Keratinocyte (primary cell): ENCODE results near the gene TOM1L1. TPM values are rescaled to one million over a fixed set of nuclear protein-coding genes. Genes with fewer than 3 reads are reported as not detected.

Experiments used
- DNase-seq: peaks from one replicate; pipeline ENCODE4 v3.0.0-alpha.2; 2011; ENCODE audit warnings: low read depth, missing footprints, low spot score
- FAIRE-seq: peaks from 2 replicates; lab custom pipeline; 2011; peaks lifted over from hg19 to GRCh38; lab: Jason Lieb, UNC
- H2AFZ ChIP-seq: 2 replicates; pipeline ENCODE4 v1.6.0; 2012; ENCODE audit warnings: low read length, control low read depth, inconsistent platforms; ENCODE audit not compliant: control insufficient read depth
- H3K27ac ChIP-seq: 2 replicates; pipeline ENCODE4 v1.5.1; 2011; ENCODE audit warnings: low read length; ENCODE audit not compliant: control insufficient read depth, insufficient read depth
- H3K27me3 ChIP-seq: 3 replicates; pipeline ENCODE4 v1.6.0; 2011; ENCODE audit warnings: low read length; ENCODE audit not compliant: control insufficient read depth, insufficient read depth; ENCODE audit errors: extremely low read depth
- H3K36me3 ChIP-seq, 2 experiments: 2 replicates in 1 of 2; 3 replicates in 1 of 2; pipeline ENCODE4 v1.5.1; 2011; ENCODE audit warnings: low read length in 2 of 2, mild to moderate bottlenecking in 1 of 2; ENCODE audit not compliant: control insufficient read depth in 2 of 2, insufficient read depth in 2 of 2; ENCODE audit errors: extremely low read depth in 1 of 2
- H3K4me1 ChIP-seq: 3 replicates; pipeline ENCODE4 v1.5.1; 2011; ENCODE audit warnings: low read length; ENCODE audit not compliant: control insufficient read depth, insufficient read depth; ENCODE audit errors: extremely low read depth
- H3K4me2 ChIP-seq: 3 replicates; pipeline ENCODE4 v1.6.0; 2011; ENCODE audit warnings: low read depth, low read length; ENCODE audit not compliant: control insufficient read depth, insufficient read depth; ENCODE audit errors: extremely low read depth
- H3K4me3 ChIP-seq, 3 experiments: fragments of 200-600 bp in 1 of 3; sonication (generic) in 1 of 3; 2 replicates in 2 of 3; 3 replicates in 1 of 3; pipeline ENCODE4 v1.5.1; 2011 to 2016; ENCODE audit warnings: low read length in 3 of 3, mild to moderate bottlenecking in 3 of 3, control low read depth in 2 of 3, inconsistent platforms in 1 of 3, low read depth in 1 of 3, mixed read lengths in 1 of 3, mixed run types in 1 of 3, moderate library complexity in 1 of 3; ENCODE audit not compliant: control insufficient read depth in 2 of 3, insufficient read depth in 2 of 3; ENCODE audit errors: extremely low read depth in 1 of 3
- H3K79me2 ChIP-seq: 2 replicates; pipeline ENCODE4 v1.6.0; 2012; ENCODE audit warnings: low read length; ENCODE audit not compliant: control insufficient read depth, insufficient read depth
- H3K9ac ChIP-seq: 3 replicates; pipeline ENCODE4 v1.6.0; 2011; ENCODE audit warnings: low read length; ENCODE audit not compliant: control insufficient read depth, insufficient read depth; ENCODE audit errors: extremely low read depth
- H3K9me1 ChIP-seq: 3 replicates; pipeline ENCODE4 v1.6.0; 2011; ENCODE audit warnings: low read length; ENCODE audit not compliant: control insufficient read depth, insufficient read depth; ENCODE audit errors: extremely low read depth
- H3K9me3 ChIP-seq: 2 replicates; pipeline ENCODE4 v1.5.1; 2012; ENCODE audit warnings: low read depth, low read length; ENCODE audit not compliant: control insufficient read depth
- H4K20me1 ChIP-seq: 3 replicates; pipeline ENCODE4 v1.6.0; 2011; ENCODE audit warnings: low read length; ENCODE audit not compliant: control insufficient read depth, insufficient read depth; ENCODE audit errors: extremely low read depth
- CTCF ChIP-seq, 3 experiments: IDR thresholded peaks in 1 of 3; conservative IDR thresholded peaks in 1 of 3; optimal IDR thresholded peaks in 1 of 3; 2 replicates in 2 of 3; 3 replicates in 1 of 3; pipeline versions ENCODE3 to v1.5.1; 2011; ENCODE audit warnings: low read length in 3 of 3, mild to moderate bottlenecking in 3 of 3, moderate library complexity in 2 of 3, control low read depth in 1 of 3, inconsistent platforms in 1 of 3; ENCODE audit not compliant: insufficient read depth in 2 of 3; ENCODE audit errors: extremely low read depth in 1 of 3
- EZH2 ChIP-seq: IDR thresholded peaks from one replicate; pipeline ENCODE4 v1.6.1; 2012; ENCODE audit warnings: inconsistent platforms, mild to moderate bottlenecking, low read length, moderate library complexity
- dilution Hi-C: fragments of 300-500 bp; cut with MboI; formaldehyde crosslinking; loops from one replicate; pipeline ENCODE4 v1.7.0; 2020; ENCODE audit warnings: low sequenced_read_pairs; ENCODE audit not compliant: extremely low pct_ligation_motif_present
- polyA plus RNA-seq, 5 experiments: library from polyadenylated mRNA; depleted of rRNA in 3 of 5; stranded (reverse) in 3 of 5; stranded (forward) in 1 of 5; unstranded in 1 of 5; fragments of >200 nt; gene quantifications; 1 replicate in 1 of 5; 2 replicates in 3 of 5; 3 replicates in 1 of 5; pipeline versions ENCODE4 v1.2.1 to v1.2.3, GENCODE V29; 2011 to 2012; ENCODE audit warnings: missing spikeins in 2 of 5, low read depth in 1 of 5, low replicate concordance in 1 of 5

TOM1L1 gene
- polyA plus RNA-seq, 1 donor (not counting 4 experiments of a cell fraction or from before 2014, with no cell fraction given): 90.1 TPM

- no peaks in the 10 kb centered on the region for H3K79me2 ChIP-seq
- no peaks in the 10 kb centered on the region for H3K9me1 ChIP-seq
- H3K27me3 ChIP-seq: no peaks in the 10 kb centered on the region
- no peaks in the 10 kb centered on the region for H3K9me3 ChIP-seq
- dilution Hi-C loops: no loop called here
- H3K27ac ChIP-seq: no peak overlapping the region
- H3K4me3 ChIP-seq: no peak overlapping the region
- no peaks in the 10 kb centered on the region for H4K20me1 ChIP-seq
- no peak for TF ChIP-seq CTCF (optimal IDR thresholded peaks at IDR 0.05 in 1 of 3, IDR thresholded peaks at IDR 0.05 in 1 of 3, conservative IDR thresholded peaks at IDR 0.05 in 1 of 3; ENCODE audit: extremely low read depth in 1 of 3, insufficient read depth in 2 of 3, low read length in 3 of 3)
- no peak for TF ChIP-seq EZH2
- no peak overlapping the region for H3K9ac ChIP-seq
- no peak overlapping the region for H2AFZ ChIP-seq
- peaks cover 9% of the 10 kb centered on the region for H3K4me1 ChIP-seq
- peaks cover 9 to 17% of the 10 kb centered on the region in 2 experiments for H3K36me3 ChIP-seq
- FAIRE-seq: no peak
- DNase-seq: no peak
- no peak overlapping the region for H3K4me2 ChIP-seq
Observed at GRCh38 chr17:54945231-54945630, 44.6 kb downstream of the TOM1L1 start.

GRCh38 chr17:54945671-54946070, 45.0 kb downstream of the TOM1L1 start:
- H2AFZ ChIP-seq: no peak overlapping the region
- no peak overlapping the region for H3K4me2 ChIP-seq
- H3K27me3 ChIP-seq: no peaks in the 10 kb centered on the region
- TF ChIP-seq CTCF (optimal IDR thresholded peaks at IDR 0.05 in 1 of 3, IDR thresholded peaks at IDR 0.05 in 1 of 3, conservative IDR thresholded peaks at IDR 0.05 in 1 of 3; ENCODE audit: extremely low read depth in 1 of 3, insufficient read depth in 2 of 3, low read length in 3 of 3): no peak
- TF ChIP-seq EZH2: no peak
- no peaks in the 10 kb centered on the region for H4K20me1 ChIP-seq
- H3K79me2 ChIP-seq: no peaks in the 10 kb centered on the region
- DNase-seq (no peak), FAIRE-seq (no peak)
- dilution Hi-C loops: no loop called here
- H3K27ac ChIP-seq: no peak overlapping the region
- H3K9me1 ChIP-seq: no peaks in the 10 kb centered on the region
- no peak overlapping the region for H3K9ac ChIP-seq
- no peak overlapping the region for H3K4me3 ChIP-seq
- peaks cover 9% of the 10 kb centered on the region for H3K4me1 ChIP-seq
- peaks cover 9 to 17% of the 10 kb centered on the region in 2 experiments for H3K36me3 ChIP-seq
- H3K9me3 ChIP-seq: no peaks in the 10 kb centered on the region
